Measurements from ENCODE around the gene SYNE2.

DNA sequence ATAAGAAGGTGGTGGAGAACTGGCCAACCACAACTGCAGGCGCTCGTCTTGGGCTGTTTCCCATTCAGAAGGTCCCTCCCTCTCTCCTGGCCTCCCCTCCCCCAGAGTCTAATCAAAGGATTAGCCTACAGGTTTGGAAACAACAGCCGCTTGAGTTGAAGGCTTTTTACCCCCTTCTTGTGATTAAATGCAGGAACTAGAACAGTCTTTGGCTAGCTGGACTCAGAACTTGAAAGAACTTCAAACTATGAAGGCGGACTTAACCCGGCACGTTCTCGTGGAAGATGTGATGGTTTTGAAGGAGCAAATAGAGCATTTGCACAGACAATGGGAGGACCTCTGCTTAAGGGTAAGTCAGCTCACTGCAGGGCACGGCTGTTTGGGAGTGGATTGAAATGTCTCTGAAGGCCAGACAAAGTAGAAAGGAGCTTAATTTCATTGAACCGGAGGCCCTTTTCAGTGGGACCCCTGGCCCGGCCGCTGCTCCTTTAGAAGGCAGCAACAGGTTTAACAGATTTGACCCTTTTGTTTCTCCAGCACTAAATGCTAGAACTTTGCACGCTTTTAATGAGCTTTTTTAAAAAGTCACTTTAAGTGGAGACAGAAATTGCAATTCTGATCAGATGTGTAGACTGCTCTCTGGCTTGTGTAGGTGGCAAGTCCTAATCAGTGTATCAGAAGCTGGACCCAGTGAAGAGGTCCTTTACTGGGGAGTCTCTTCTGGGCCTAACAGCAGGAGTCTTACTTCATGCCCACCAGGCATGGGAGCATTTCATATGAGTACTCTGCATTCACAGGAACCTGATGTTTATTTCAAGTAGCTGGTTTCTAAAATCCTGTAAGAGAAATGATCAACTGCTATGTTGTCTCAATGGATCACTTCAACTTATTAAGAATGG, 333.7 kb downstream of the SYNE2 start:
- TF ChIP-seq, protein P1, sequence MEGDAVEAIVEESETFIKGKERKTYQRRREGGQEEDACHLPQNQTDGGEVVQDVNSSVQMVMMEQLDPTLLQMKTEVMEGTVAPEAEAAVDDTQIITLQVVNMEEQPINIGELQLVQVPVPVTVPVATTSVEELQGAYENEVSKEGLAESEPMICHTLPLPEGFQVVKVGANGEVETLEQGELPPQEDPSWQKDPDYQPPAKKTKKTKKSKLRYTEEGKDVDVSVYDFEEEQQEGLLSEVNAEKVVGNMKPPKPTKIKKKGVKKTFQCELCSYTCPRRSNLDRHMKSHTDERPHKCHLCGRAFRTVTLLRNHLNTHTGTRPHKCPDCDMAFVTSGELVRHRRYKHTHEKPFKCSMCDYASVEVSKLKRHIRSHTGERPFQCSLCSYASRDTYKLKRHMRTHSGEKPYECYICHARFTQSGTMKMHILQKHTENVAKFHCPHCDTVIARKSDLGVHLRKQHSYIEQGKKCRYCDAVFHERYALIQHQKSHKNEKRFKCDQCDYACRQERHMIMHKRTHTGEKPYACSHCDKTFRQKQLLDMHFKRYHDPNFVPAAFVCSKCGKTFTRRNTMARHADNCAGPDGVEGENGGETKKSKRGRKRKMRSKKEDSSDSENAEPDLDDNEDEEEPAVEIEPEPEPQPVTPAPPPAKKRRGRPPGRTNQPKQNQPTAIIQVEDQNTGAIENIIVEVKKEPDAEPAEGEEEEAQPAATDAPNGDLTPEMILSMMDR (IDR thresholded peaks at IDR 0.05; ENCODE audit: low read depth, low read length, missing input control), result no peak
- TF ChIP-seq, protein P2, sequence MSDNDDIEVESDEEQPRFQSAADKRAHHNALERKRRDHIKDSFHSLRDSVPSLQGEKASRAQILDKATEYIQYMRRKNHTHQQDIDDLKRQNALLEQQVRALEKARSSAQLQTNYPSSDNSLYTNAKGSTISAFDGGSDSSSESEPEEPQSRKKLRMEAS (IDR thresholded peaks at IDR 0.05), result no peak

All from liver (tissue), 2 donors.